Stimulated activated naive CD4-positive, alpha-beta T cell (primary cell): ENCODE data around the gene DOCK3.
A peak's percentile ranks its signal among the peaks of the same experiment; 100 is the strongest.
"Not testable (repeated sequence)": the region's sequence is repeated elsewhere in the genome, so short reads cannot be mapped to it uniquely, and the experiment has no call there.

Experiments
- DNase-seq, 6 experiments: peaks; one replicate each; lab custom pipeline; 2025; lab: John Stamatoyannopoulos, UW

Gene DOCK3

DNA sequence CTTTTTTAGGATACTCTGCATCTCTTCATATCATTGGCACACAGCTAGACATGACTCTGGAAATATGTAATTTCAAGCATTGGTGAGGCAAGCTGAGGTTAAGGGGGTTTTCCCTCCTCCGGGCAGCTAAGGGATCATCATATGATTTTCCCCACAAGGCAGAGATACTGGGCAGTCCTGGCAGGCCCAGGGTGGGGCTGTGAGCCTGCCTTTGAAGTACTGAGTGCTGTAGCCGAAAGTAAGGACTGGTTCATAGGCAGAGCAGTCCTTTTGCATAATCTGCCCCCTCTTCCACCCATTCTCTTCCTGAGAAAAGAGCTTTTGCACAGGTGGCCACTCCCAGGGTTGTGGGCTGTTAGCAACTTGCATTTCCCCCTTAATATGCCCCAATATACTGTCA, 541.6 kb downstream of the DOCK3 start:
- no peak for DNase-seq

DNA sequence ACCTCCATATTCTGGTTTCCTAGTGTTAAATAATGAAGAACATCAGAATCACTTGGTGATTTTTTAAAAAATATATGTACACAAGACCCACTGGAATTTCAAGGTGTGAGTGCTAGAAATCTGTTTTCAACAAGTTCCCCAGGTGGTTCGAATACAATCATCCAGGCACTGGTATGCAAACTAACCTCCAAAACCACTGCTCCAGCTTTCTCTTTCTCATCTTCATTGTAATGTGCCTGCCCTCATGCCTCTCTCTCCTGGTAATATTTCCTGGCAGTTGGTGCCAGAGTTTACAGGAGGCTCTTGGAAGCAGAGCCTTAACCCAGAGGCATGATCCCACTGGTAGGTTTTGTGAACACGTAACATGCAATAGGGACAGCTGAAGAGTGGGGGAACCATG, 547.2 kb downstream of the DOCK3 start:
- no peak for DNase-seq

DNA sequence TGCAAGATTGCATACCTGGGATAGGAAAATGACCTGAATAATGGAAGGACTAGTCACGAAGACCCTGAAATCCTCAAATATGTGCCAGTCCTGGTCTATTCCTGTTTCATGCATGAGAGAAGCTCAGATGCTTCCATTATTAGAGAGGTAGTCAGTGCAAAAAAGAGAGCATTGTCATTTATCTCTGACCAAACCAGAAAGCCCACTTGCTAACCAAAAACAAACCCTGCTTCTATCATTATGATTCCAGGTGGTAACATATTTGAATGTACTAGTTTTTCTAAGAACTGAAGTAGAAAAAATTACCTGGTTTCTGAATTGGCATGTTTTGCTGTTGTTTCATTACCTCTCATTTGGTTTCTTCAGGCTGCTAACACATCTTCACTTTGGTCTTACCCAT, 549.6 kb downstream of the DOCK3 start:
- DNase-seq = no peak

DNA sequence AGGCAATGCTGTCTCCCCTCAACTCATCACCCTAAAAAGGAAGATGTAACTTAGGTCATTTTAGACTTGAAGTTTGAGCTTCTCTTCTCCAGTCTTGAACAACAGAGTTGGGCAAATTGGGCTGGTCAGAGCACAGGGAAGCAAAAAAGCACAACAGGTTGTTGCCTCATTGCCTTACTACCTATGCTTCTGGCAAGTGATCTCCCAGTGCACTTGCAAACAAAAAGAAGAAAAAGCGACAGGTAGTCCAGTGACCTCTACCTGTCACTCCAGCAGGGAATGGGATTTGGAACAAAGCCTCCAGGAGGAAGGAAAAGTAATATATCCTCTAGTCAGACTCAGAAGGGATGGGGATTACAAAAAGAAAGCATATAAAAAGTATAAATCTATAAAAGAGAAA, 550.1 kb downstream of the DOCK3 start:
- no peak for DNase-seq

DNA sequence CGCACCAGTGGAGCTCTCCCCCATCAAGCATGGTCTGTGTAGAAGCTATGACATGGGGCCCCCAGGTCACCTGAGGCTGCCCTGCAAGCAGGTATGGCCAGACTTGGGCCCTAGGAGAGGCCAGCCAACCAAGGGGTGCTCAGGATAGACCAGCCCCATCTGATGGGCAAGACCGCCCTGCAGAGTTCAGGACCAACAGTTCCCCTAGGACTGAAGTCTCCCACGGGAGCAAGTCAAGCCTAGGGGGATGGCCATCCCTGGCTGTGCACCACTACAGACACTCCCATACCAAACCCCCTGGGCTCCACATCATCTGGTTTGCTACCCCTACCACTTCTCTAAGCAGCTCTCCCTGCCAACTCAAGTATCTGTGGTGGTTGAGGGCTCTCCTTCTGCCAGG, 568.2 kb downstream of the DOCK3 start:
- DNase-seq = no peak

DNA sequence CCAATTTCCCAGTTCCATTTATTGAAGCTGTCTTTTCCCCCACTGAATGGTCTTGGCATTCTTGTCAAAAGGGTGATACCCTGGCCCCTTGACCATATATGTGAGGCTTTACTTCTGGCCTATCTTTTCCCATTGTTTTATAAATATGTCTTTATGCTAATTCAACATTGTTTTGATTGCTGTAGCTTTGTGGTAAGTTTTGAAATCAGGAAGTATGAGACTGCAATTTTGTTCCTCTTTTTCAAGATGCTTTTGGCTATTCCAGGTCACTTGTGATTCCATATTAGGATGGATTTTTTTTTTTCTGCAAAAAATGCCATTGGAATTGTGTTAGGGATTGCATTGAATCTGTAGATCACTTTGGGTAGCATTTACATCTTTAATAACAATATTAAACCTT, 569.2 kb downstream of the DOCK3 start:
- no peak for DNase-seq

DNA sequence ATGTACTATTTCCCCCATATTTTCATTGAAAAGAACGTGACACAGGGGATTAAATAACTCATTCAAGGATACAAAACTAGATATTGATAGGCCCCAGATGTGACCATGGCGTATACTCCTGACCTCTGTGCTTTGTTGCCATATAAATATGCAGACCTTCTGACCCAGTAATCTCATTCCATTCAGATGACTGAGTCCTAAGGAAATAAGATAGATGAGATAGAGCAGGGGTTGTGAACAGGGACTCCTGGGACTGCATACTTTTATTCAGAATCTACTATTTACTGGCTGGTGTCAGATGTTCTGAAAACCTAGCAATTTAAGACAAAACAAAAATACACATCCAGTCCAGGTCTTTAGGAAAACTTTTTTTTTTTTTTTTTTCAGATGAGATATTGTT, 571.1 kb downstream of the DOCK3 start:
- no peak for DNase-seq

DNA sequence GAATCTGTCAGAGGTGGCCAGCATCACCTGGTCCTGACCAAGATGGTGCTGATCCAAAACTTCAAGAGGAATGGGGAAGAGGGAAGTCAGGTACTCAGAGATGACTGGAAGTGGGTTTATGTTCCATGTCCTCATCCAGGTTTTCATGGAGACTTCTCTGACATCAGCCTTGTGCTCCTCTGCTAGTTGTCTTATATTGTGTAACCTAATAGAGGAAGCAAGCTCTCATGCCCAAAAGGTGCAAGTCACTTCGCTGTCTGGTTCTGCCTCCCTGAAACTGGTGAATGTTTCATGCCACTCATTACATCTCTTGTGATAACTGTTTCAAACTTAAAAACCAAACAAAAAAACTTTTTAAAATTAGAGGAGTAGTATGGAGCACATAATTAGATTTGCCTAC, 583.1 kb downstream of the DOCK3 start:
- DNase-seq = no peak

DNA sequence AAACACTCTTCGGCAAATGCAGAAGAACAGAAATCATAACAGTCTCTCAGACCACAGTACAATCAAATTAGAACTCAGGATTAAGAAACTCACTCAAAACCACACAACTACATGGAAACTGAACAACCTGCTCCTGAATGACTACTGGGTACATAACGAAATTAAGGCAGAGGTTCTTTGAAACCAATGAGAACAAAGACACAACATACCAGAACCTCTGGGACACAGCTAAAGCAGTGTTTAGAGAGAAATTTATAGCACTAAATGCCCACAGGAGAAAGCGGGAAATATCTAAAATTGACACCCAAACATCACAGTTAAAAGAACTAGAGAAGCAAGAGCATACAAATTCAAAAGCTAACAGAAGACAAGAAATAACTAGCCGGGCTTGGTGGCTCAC, 589.4 kb downstream of the DOCK3 start:
- DNase-seq = not testable (repeated sequence)

DNA sequence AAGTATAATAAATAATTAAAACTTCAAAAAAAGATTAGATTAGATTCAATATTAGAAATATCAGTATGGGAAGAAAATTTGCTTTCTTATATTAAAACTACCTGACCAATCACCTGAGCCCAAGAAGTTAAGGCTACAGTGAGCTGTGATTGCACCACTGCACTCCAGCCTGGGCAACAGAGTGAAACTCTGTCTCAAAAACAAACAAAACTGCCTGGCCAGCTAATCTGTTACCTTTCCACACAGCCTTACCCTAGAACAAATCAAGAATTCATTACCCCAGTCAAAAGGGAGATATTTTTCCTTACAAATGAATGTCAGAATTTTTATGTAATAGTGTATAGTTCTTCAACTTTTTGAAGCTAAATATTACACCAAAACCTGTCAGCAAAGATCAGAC, 593.4 kb downstream of the DOCK3 start:
- DNase-seq = no peak

DNA sequence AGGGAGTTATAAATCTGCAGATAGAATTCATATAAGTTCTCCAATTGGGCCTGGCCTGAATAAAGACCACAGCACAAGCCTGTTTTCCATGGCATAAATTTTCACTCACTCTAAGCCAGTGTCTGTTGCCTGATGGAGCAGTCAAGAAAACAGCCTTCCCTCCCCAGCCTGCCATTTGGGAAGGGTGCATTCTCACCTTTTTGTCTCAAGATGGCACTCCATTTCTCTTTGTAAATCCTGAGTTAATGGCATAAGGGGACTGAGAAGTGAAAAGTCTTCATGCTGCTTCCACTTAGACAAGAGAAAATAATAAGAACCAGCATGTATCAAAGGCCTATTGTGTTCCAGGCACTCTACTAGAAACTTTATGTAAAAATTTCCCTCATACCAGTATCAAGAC, 594.7 kb downstream of the DOCK3 start:
- DNase-seq = no peak

DNA sequence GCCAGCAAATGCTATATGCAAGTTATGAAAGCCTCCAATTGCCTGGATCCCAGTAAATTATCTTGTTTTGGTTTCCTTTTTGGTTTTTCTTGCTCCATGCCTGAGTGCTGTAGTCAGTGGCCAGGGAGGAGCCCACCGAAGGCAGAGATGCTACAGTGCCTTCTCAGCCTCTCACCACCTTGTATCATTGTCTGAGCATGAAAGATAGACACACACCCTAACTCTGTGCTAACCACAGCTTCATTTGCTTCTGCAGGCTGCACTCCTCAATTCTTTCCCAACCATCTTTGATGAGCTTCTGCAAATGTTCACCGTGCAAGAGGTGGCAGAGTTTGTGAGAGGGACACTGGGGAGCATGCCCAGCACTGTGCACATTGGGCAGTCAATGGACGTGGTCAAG, 595.8 kb downstream of the DOCK3 start:
- DNase-seq = peak in 1 of 6 experiments; percentile 14

DNA sequence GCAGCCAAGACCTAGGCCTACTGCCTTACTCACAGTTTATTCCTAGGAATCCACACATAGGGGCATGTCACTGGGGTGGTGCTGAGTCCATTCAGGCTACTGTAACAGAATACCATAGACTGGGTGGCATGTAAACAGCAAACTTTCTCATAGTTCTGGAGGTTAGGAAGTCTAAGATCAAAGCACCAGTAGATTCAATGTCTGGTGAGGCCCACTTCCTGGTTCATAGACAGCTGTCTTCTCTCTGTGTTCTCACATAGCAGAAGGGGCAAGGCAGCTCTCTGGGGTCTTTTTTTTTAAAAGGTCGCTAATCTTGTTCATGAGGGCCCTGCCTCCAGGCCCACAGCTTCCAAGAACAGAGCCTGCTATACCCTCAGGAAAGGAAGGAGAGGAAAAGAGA, 596.4 kb downstream of the DOCK3 start:
- DNase-seq = peak in 3 of 6 experiments; percentile 25 to 32 (median 26)

DNA sequence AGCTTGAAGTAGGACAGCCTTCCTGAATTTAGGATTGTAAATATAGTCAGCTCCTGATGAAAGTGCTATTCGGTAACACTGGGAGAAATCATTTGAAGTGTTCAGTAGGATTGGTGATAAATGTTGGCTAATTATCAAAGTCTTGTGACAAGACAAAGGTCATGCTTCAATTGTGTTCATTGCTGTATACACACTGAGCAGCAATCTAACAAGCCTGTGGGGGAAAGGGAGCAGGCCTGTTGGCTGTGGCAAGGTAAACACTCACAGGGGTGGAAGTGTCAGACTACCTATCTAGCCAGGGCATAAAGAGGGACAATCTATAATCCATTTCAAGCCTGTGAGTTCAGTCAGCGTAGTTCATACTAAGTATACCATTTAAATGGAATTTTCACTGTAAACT, 599.3 kb downstream of the DOCK3 start:
- no peak for DNase-seq

DNA sequence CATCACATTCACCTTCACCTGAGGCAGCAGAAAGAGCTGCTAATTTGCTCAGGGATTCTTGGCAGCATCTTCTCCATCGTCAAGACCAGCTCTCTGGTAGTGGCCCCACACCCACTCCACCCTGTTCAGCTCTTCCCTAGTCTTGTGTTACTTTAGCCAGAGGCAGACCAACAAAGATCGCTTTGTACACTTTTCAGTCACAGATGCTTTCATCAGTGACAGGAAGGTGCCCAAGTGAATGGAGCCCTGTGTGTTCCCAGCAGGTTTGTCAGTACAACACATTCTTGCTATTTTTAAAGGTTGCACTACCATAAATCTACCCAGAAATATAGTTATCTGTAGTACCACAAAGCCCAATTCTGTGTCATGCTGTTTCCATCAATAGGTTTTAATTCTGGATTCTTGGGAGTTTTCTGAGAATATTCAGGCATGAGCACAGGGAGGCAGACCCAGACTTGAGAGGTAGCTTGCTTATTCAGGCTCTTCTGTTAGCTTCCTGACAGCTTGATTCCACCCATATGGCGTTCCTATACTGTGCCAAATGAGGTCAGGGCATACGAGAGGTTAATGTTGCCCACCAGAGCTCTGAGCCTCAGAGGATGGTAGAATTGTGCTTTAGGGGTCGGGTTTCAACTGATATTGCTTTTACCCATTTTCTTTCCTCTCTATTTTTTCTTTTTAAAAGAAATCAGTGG, 600.5 kb downstream of the DOCK3 start:
- DNase-seq = no peak

DNA sequence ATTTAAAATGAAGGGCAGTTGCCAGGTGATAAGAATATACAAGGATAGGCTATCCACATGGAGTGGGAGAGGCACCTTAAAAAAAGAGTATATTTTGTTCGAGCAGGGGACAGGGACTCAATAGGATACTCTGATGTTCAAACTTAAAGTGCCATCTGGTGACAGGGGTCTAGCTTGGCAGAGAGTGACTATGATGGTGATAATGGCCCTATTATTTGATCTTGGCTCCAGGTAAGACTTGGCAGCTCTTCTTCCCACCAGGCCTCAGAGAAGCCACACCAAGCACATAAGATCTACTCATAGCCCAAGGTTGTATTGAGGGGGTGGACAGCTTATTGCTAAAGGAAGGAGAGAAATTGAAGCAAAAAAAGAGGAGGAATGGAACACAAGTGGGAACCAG, 601.3 kb downstream of the DOCK3 start:
- DNase-seq = no peak

DNA sequence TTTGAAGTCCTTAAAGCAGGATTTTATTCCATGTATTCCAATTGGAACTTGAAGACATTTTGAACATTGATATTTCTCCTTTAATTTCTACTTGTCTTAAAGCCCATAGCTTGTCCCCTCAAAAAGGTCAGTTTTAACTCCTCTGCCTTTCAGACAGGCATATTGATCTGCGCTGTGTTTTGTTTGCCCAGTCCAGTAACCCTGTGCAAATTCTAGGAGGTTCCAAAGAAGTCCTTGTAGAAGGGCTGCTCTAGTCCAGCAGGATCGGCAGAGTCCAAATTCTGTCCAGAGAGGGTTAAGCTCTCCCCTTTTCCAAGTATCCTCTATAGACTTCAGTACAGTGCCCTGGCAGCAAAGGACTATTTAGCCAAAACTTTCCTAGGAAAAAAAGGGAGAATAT, 604.7 kb downstream of the DOCK3 start:
- DNase-seq = no peak

DNA sequence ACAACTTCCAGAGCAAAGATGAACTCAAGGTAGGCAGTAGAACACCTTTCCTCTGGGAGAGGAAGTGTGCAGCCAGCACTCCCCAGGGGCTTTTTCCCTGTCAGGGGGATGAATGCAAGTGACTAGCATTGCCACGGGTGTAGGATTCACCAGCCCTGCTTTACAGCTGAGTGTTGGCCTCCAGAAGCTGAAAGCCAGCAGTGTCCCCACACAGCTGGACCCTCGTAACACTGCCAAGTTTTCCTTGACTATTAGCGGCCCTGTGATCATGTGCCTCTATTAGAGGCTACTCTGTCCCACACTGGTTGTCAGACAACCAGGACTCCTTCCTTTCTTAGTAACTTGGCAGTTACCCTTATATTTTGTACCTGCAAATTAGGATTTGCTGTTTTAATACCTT, 605.4 kb downstream of the DOCK3 start:
- no peak for DNase-seq

DNA sequence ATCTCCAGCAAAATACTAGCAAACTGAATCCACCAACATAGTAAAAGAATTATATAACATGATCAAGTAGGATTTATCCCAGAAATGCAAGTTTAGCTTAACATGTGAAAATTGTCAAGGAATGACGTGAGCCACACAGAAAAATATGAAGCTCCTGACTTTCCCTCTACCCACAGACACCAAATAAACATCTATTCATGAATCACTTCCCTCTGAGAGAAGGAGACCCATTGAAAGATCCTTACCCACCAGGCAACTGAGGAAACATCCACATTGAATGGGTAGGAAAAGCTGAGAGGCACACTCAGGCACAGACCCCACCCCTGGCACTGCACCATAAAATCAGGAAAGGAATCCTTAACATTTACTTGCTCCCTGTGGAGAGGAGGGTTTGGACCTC, 608.2 kb downstream of the DOCK3 start:
- no peak for DNase-seq

DNA sequence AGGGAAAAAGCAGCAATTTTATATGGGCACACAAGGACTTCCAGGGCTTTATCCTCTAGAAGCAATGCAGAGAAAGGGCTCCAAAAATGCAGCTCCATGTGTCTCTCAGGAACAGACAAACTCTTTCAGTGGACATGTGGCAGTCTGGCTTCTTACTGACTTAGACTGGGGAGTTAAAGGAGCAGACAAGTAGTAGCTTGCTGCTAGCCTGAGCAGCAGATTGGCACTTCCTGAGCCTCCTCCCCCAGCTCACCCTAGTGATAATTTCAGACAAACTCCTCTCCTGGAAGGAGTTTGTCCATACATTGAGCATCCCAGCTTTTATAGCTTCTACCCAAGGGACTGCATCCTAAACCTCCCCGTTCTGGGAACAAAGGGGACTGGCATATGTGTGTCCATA, 608.7 kb downstream of the DOCK3 start:
- DNase-seq = no peak

DNA sequence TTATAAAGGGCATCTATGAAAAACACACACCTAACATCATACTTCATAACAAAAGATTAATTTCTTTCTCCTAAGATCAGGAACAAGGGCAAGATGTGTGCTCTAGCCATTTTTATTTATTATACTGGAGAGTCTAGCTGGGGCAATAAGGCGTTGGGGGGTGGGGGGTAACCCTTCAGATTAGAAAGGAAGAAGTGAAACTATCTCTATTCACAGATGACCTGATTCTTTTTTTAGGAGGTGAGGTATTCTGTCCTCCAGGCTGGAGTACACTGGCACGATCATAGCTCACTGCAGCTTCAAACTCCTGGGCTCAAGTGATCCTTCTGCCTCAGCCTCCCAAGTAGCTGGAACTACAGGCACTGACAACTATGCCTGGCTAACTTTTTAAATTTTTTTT, 620.9 kb downstream of the DOCK3 start:
- no peak for DNase-seq

DNA sequence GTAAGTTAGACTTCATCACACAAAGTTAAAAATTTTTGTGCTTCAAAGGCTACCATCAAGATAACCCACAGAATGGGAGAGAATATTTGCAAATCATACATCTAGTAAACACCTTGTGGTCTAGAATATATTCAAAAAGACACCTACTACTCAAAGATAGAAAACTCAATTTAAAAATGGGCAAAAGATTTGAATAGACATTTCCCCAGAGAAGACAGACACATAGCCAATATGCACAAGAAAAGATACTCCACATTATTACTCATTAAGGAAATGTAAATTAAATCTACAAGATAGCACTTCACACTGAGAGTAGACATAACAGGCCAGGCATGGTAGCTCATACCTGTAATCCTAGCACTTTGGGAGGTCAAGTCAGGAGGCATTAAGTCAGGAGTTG, 622.6 kb downstream of the DOCK3 start:
- DNase-seq = no peak

DNA sequence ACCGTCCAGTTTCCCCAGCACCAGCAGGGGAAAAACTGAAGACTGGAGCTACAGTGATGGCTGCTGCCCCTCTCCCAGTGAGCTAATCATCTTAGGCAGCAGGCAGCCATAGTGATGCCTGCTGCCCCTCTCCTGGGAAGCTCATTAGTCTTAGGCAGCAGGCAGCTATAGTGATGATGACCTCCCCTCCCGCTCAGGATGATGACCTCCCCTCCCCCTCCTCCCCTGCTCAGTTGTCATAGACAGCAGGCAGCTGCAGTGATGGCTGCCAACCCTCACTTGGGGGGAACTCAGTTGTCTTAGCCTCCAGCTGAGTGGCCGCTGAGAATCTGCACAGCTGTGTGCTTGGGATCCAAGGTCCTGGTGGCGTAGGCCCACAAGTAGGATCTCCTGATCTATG, 629.5 kb downstream of the DOCK3 start:
- DNase-seq = no peak

DNA sequence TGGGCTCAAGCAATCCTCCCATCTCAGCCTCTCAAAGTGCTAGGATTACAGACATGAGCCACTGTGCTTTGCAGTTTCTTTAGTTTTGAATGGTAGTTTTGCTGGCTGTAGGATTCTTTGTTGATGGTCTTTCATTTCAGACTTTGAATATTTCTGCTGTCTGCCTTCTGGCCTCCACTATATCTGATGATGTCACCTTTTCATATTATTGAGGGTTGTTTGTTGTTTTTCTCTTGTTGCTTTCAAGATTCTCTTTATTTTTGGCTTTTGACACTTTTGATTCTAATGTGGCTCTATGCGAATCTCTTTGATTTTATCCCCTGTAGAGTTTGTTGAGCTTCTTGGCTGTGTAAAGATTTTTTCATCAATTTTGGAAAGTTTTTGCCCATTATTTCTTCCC, 631.4 kb downstream of the DOCK3 start:
- no peak for DNase-seq

DNA sequence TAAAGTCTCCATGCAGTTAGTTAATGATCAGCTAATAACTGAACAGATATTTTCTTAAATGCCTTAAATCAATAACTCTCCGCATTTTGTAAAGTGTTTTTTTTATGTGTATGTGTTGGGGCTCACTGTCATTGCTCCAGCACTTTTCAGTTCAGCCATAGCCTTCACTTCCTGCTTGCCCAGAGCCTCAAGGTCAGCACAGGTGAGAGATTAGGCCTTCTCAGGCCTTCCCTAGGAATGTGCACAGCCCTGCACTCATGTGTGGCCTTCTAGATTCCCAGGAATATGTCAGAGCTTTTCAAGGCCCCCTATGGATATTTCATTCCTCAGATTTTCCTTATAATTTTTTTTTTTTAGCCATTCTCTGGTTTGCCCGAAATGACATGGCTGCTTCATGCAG, 632.7 kb downstream of the DOCK3 start:
- DNase-seq = no peak
